Sciatic nerve (tissue), 2 donors: ENCODE measurements around the gene TAF11L2. TPM values are rescaled to one million over a fixed set of nuclear protein-coding genes. Genes with fewer than 3 reads are reported as not detected.
A peak's percentile ranks its signal among the peaks of the same experiment; 100 is the strongest.
"Not testable (repeated sequence)": the region's sequence is repeated elsewhere in the genome, so short reads cannot be mapped to it uniquely, and the experiment has no call there.

ENCODE experiments used
- ATAC-seq: fragments of 200-7000 bp; cut with Tn5 transposase; one replicate; pipeline ENCODE4 v1.9.1; 2020; ENCODE audit warnings: mild to moderate bottlenecking, moderate library complexity
- DNase-seq: peaks from one replicate; pipeline ENCODE4 v3.0.0-alpha.2; 2020; ENCODE audit warnings: low spot score
- intact Hi-C: fragments of 100-400 bp; cut with DNase I; formaldehyde crosslinking; loops from one replicate; pipeline ENCODE4 v1.14.2; 2022
- total RNA-seq: library from RNA; stranded (reverse); fragmentation: NEBNext Ultra II Directional; extraction: Animal tissue kit (Norgen Biotek cat#: 25700); gene quantifications from one replicate; pipeline ENCODE4 v1.2.1, GENCODE V29; 2021
- donor health status: DM: no; HTN: no; CAD: no.
- donor health status: DM: no; HTN: no; CAD: no.

TAF11L2 gene
- total RNA-seq, result not detected

DNA sequence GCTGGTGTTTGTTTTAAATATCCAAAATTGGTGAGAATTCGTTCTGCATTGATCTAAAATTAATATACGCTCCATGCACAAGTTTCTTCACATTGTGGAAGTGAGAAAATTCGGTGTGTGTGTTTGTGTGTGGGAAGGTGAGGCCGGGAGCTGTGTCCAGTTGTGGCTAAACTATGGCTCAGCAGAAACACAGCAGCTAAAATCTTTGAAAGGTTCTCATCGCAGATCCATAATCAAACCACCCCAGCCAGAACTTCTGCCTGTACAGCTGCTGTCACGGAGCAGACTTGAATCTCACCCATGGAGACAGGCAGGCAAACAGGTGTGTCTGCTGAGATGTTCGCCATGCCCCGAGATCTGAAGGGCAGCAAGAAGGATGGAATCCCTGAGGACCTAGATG, at the start of gene TAF11L2:
TAF11L2 (plus strand) TSS at position 301 of the 400 bp plus-strand sequence.
- intact Hi-C loops, DNase-seq, ATAC-seq: not testable (repeated sequence)

DNA sequence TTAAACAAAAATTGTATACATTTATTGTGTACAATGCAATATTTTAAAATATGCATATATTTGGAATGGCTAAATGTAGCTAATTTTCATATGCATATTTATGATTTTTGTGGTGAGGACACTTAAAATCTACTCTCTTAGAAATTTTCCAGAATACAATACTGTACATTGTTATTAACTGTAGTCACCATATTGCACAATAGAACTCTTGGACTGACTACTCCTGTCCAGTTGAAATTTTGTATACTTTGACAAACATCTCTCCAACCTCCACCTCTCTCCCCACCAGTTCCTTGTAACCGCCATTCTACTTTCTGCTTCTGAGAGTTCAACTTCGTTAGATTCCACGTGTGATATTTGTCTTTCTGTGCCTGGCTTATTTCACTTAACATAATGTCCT, 49.2 kb upstream of the TAF11L2 start:
- no peak for DNase-seq
- intact Hi-C loops, result no loop called here
- no peak for ATAC-seq

DNA sequence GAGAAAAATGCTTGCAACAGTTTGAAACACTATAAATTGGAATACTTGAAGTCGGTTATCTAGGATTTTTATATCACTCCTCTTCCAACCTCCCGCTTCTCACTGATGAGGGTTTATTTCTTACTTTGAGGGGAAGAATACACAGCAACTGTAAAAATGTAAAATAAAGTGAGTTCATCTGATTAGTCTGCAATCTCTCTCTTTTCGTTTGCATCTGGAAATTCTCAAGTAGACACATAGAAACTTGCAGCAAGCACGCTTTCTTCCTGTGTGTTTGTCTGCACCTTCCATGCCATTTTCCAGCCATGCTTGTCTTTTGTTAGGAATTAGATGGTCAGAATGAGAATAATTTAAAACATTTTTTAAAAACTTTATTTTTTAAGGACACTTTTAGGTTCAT, 45.1 kb upstream of the TAF11L2 start:
- intact Hi-C loops, result no loop called here
- ATAC-seq (no peak), DNase-seq (no peak)

DNA sequence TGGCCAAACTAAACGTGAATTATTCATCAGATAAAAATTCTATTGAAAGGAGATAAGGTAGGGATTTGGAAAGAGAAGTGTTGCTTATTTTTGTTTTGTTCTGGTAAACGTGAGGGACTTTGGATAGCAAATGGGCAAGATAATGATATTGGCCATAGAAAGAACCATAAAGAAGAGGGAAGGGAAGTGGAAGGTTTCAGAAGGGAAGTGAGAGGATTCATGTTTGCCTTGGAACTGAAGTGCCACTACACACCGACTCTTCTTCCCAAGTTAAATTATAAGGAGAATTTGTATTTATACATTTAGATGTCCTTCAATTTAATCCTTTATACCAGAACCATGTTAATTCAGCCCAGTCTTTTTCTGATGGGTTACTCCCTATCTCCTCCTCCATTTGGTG, 42.1 kb upstream of the TAF11L2 start:
- intact Hi-C loops, result no loop called here

DNA sequence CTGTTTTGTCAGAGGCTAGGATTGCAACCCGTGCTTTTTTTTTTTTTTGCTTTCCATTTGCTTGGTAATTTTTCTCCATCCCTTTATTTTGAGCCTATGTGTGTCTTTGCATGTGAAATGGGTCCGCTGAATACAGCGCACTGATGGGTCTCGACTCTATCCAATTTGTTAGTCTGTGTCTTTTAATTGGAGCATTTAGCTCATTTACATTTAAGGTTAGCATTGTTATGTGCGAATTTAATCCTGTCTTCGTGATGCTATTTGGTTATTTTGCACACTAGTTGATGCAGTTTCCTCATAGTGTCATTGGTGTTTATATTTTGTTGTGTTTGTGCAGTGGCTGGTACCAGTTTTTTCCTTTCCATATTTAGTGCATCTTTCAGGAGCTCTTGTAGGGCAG, 36.2 kb upstream of the TAF11L2 start:
- ATAC-seq, result no peak
- intact Hi-C loops, result no loop called here
- no peak for DNase-seq

More for the DNA sequence above, 42.1 kb upstream of the TAF11L2 start:
- DNase-seq (no peak), ATAC-seq (no peak)

DNA sequence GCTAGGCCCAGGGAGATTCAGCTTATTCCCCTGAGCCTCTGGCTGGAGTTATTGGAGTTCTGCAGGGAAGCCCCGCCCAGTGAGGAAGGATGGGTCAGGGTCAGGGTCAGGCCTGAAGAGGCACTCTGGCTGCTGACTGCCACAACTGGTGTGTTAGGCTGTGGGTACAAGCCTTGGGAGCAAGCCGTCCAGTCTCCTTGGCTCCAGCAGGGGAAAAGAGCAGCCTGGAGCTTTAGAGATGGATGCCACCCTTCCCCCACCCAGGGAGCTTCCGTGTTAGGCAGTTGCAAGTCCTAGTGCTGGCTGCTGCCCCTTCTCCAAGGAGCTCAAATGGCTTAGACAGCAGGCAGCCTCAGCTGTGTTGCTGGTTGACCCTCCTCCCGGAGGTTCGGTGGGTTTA, 34.4 kb upstream of the TAF11L2 start:
- no peak for DNase-seq
- intact Hi-C loops, result no loop called here
- ATAC-seq, result no peak

GRCh38 chr5:17470064-17470463, 28.0 kb upstream of the TAF11L2 start:
- no peak for ATAC-seq
- intact Hi-C loops, result no loop called here
- no peak for DNase-seq

- intact Hi-C loops, ATAC-seq, DNase-seq: not testable (repeated sequence)
Observed at GRCh38 chr5:17475064-17475463, 23.0 kb upstream of the TAF11L2 start.

GRCh38 chr5:17477043-17477442, 21.0 kb upstream of the TAF11L2 start:
- ATAC-seq (no peak), DNase-seq (no peak)
- intact Hi-C loops, result no loop called here

DNA sequence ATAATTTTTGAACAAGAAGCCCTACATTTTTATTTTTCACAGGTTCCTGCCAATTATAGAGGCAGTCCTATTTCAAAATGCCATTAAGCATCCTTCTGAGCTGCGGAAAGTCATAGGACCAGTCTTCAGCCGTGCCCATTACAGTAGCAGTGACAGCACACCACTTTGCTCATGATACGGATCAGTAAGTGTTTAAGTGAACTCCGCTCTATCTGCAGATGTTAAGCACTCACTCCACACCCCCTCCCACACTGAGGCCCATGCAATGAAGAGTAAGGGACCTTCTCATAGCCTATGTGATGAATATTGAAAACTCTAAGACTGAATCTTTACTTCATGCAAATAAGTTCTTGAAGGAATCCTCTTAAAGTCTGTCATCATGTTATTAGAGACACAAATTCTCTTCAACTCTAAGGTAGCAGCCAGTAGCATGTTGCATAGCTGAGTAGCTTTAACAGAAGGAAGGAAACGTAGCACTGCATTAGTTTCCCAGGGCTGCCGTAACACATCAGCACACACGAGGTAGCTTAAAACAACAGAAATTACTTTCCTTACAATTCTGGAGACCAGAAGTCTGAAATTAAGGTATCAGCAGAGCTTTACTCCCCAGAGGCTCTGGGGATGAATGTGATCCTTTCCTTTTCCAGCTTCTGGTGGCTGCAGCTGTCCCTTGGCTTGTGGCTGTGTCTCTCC, 20.3 kb upstream of the TAF11L2 start:
- no peak for ATAC-seq
- intact Hi-C loops, result no loop called here
- no peak for DNase-seq

GRCh38 chr5:17481378-17481777, 16.7 kb upstream of the TAF11L2 start:
- intact Hi-C loops, result no loop called here
- no peak for ATAC-seq
- DNase-seq, result no peak

GRCh38 chr5:17482790-17483189, 15.2 kb upstream of the TAF11L2 start:
- ATAC-seq (no peak), DNase-seq (no peak)
- intact Hi-C loops, result no loop called here

DNA sequence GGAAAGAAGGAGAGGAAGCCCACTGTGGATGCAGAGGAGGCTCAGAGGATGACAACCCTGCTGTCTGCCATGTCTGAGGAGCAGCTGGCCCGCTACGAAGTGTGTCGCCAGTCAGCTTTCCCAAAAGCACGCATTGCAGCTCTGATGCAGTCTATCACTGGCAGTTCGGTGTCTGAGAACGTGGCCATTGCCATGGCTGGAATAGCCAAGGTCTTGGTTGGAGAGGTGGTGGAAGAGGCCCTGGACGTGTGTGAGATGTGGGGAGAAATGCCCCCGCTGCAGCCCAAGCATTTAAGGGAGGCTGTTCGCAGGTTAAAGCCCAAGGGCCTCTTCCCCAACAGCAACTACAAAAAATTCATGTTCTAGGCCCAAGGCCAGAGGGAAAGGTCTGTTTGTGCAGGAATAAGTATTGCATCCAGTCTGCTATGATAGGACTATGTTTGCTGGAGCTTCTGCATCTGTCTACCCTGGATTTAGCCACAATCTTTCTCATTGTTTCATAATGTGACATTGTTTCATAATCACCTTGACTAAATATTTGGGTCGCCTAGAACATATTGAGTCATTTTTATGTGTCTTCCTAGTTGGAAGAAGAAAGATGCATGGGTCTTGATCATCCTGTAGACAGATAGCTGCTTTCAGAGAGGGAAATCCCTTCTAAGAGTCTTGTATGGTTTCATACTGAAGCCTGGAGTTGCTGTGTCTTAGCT, 11.4 kb upstream of the TAF11L2 start:
- DNase-seq, intact Hi-C loops, ATAC-seq: not testable (repeated sequence)

DNA sequence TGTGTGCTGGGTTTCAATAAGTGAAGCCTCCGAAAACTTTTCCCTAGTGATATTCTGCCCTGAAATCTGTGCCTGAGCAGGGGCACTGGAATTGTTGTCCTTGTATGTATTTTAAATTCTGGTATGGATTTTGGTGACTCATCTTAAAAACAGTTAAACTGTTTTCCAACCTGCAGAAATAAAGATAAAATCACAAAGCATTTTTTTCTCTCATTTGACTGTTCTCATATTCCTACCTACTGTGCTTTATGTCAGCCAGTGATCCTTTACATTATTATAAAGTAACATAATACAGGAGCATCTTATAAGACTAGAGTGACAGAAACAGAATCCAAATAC, 10.9 kb upstream of the TAF11L2 start:
- no peak for ATAC-seq

GRCh38 chr5:17491257-17491656, 6.8 kb upstream of the TAF11L2 start:
- DNase-seq, intact Hi-C loops, ATAC-seq: not testable (repeated sequence)

More for the DNA sequence above, 10.9 kb upstream of the TAF11L2 start:
- no peak for DNase-seq
- intact Hi-C loops, result no loop called here

- ATAC-seq (no peak), DNase-seq (no peak)
- intact Hi-C loops, result no loop called here
Observed at GRCh38 chr5:17492770-17493169, 5.3 kb upstream of the TAF11L2 start.

- ATAC-seq, result no peak
- no peak for DNase-seq
- intact Hi-C loops, result no loop called here
Observed at GRCh38 chr5:17497446-17497845, 585 bp upstream of the TAF11L2 start.

DNA sequence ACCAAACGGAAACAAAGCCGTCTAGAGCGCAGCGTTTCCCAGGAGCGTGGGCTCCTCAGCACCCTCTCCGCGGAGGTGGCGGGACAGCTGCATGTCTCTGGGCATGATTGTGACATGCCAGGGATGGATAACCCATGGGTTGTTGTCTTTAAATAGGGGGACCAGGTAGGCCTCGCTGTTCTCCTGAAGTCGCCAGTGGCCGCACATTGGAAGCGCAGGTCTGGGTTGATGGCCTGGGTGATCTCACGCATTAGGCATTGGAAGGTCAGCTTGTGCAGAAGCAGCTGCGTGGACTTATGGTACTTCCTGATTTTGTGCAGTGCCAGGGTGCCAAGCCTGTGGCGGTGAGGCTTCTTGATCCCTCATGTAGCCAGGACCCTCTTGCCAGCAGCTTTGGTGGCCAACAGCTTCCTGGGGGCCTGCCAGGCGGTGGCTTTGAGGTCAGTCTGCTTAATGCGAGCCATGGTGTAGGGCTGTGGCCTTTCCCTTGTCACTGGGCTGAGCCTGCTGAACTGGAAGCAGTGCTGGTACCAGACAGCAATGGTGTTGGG, 13.8 kb downstream of the TAF11L2 start:
- no peak for ATAC-seq
- intact Hi-C loops, result no loop called here

DNA sequence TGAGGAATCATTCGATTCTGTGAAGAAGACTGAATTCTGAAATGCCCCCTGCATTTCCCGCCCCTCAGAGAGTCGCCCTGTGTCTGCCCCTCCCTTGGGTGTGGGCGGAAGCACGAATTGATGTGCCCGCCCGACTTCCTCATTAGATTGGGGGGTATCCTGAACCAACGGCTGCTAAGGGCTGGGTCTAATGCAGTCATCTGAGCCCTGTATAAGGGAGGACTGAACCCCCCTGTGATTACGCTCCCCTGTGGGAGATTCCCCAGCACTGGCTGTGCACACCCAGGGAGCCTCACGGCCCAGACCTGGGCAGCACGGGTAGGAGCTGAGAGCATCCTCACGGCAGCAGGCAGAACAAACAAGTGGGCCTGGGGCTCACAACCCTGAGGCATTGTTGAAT, 19.5 kb downstream of the TAF11L2 start:
- intact Hi-C loops, ATAC-seq: not testable (repeated sequence)
- peak; percentile 76 for DNase-seq

More for the DNA sequence above, 13.8 kb downstream of the TAF11L2 start:
- no peak for DNase-seq

DNA sequence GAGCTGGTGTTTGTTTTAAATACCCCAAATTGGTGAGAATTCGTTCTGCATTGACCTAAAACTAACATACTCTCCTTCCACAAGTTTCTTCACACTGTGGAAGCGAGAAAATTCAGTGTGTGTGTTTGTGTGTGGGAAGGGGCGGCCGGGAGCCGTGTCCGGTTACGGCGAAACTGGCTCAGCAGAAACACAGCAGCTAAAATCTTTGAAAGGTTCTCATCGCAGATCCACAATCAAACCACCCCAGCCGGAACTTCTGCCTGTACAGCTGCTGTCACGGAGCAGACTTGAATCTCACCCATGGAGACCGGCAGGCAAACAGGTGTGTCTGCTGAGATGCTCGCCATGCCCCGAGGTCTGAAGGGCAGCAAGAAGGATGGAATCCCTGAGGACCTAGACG, 20.0 kb downstream of the TAF11L2 start, which contains the start of gene TAF11L3:
TAF11L3 (plus strand) TSS at position 301 of the 400 bp plus-strand sequence.
- intact Hi-C loops, ATAC-seq, DNase-seq: not testable (repeated sequence)
